PC-3 (cell line): ENCODE results near the gene RCAN2.

Experiments used
- CTCF ChIP-seq: fragments of 300-600 bp; sonication (generic); conservative IDR thresholded peaks from 2 replicates; pipeline ENCODE4 v1.5.1; 2017; ENCODE audit warnings: antibody characterized with exemption, low read depth, mild to moderate bottlenecking, low read length
- EZH2 ChIP-seq: fragments of 300-600 bp; sonication (generic); IDR thresholded peaks from one replicate; pipeline ENCODE4 v1.6.1; 2017; ENCODE audit warnings: antibody characterized with exemption, mild to moderate bottlenecking, low read length; ENCODE audit not compliant: unreplicated experiment
- EZH2phosphoT487 ChIP-seq: fragments of 300-600 bp; sonication (generic); IDR thresholded peaks from 2 replicates; pipeline ENCODE4 v1.6.1; 2018; ENCODE audit warnings: mild to moderate bottlenecking, antibody characterized with exemption, low read length, borderline replicate concordance

- TF ChIP-seq CTCF (no peak), EZH2 (no peak), EZH2phosphoT487 (no peak)
These were observed 165.4 kb downstream of the RCAN2 start for GRCh38 chr6:46325561-46326530.
